ENCODE data around the gene B3GALNT2.

The B3GALNT2 gene

DNA sequence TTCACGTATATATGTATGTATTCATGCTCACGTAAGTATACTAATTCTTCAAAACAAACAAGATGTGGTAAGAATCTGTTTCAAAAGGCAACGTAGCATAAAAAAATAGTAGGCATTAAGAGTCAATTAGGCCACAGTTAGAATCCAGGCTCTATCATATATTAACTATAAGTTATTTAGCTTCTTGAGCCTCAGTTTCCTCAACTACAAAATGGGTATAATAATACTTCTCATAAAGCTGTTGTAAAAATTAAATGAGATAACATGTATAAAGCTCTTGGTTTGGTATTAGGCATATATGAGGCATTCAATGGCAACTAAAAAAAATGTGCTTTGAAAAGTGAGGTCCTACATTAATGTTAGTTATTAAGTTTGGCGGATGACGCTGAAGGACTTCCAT lies 9.2 kb downstream of the B3GALNT2 start:
- Histone ChIP-seq H3K27ac (no peak overlapping the region), H3K4me1 (ENCODE audit: low read depth, poor library complexity, severe bottlenecking) (peaks cover 33% of the 10 kb centered on the region), H3K79me2 (ENCODE audit: insufficient read depth, low read depth) (peaks cover 38% of the 10 kb centered on the region), H3K36me3 (ENCODE audit: insufficient read depth) (no peaks in the 10 kb centered on the region), H3K4me3 (IDR thresholded peaks at IDR 0.05; ENCODE audit: insufficient read depth, low read depth, low read length) (no peak overlapping the region), H3K27me3 (ENCODE audit: insufficient read depth, low read depth) (no peaks in the 10 kb centered on the region), H2AFZ (ENCODE audit: low read depth) (no peak overlapping the region), H4K20me1 (ENCODE audit: insufficient read depth) (peaks cover 4% of the 10 kb centered on the region; the same call in 1 of the 2 replicates), H3K9ac (no peak overlapping the region), H3K4me2 (no peak overlapping the region)
- no peak for TF ChIP-seq CTCF (conservative IDR thresholded peaks at IDR 0.05; ENCODE audit: low read depth, low read length)

DNA sequence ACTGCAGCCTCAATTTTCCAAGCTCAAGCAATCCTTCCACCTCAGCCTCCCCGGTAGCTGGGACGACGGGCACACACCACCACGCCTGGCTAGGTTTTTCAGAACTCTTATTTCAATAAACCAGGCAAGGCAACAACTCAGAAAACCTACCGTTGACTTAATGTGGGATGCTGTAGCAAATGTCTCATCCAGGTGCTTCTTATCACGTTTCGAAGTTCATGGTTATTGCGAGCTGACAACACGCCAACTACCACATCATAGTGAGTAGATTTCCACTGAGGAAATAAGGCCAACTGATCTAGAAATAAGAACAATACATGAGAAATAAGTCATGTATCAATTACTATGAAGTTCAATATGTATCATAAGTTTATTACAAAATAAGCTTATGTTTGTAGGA lies 9.7 kb downstream of the B3GALNT2 start:
- Histone ChIP-seq H3K4me2 (no peak overlapping the region), H3K79me2 (ENCODE audit: insufficient read depth, low read depth) (peaks cover 33% of the 10 kb centered on the region), H2AFZ (ENCODE audit: low read depth) (no peak overlapping the region), H3K9ac (no peak overlapping the region), H4K20me1 (ENCODE audit: insufficient read depth) (no peaks in the 10 kb centered on the region), H3K4me1 (ENCODE audit: low read depth, poor library complexity, severe bottlenecking) (peaks cover 33% of the 10 kb centered on the region), H3K36me3 (ENCODE audit: insufficient read depth) (no peaks in the 10 kb centered on the region), H3K27me3 (ENCODE audit: insufficient read depth, low read depth) (no peaks in the 10 kb centered on the region), H3K4me3 (IDR thresholded peaks at IDR 0.05; ENCODE audit: insufficient read depth, low read depth, low read length) (no peak overlapping the region), H3K27ac (no peak overlapping the region)
- no peak for TF ChIP-seq CTCF (conservative IDR thresholded peaks at IDR 0.05; ENCODE audit: low read depth, low read length)

DNA sequence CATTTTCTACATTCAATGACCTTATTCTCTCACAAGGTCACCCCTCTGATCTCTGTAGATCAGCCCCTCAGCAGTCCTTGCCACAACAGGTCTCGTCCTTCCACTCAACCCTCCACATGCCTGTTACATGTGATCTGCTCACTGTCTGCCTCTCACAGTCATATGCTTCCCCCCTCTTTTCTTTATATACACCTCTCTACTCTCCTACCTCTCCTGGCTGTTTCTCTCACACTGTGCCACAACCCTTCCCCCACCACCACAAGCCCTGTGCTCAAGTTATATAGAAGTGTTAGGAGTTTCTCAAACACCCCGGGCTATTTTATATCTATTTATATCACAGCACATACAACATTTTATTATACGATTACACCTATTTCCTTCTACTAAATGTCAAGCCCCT lies 12.6 kb downstream of the B3GALNT2 start:
- Histone ChIP-seq H3K9ac (no peak overlapping the region), H2AFZ (ENCODE audit: low read depth) (no peak overlapping the region), H3K4me1 (ENCODE audit: low read depth, poor library complexity, severe bottlenecking) (peaks cover 33% of the 10 kb centered on the region), H3K27me3 (ENCODE audit: insufficient read depth, low read depth) (no peaks in the 10 kb centered on the region), H3K79me2 (ENCODE audit: insufficient read depth, low read depth) (peaks cover 4% of the 10 kb centered on the region; the same call in 1 of the 2 replicates), H3K4me2 (peak overlapping the region; percentile 35; the same call in 1 of the 2 replicates), H3K36me3 (ENCODE audit: insufficient read depth) (no peaks in the 10 kb centered on the region), H3K4me3 (IDR thresholded peaks at IDR 0.05; ENCODE audit: insufficient read depth, low read depth, low read length) (no peak overlapping the region), H3K27ac (no peak overlapping the region), H4K20me1 (ENCODE audit: insufficient read depth) (no peaks in the 10 kb centered on the region)
- no peak for TF ChIP-seq CTCF (conservative IDR thresholded peaks at IDR 0.05; ENCODE audit: low read depth, low read length)

- no peaks in the 10 kb centered on the region for H3K4me1 ChIP-seq (ENCODE audit: low read depth, poor library complexity, severe bottlenecking)
- no peak overlapping the region for H3K4me3 ChIP-seq (IDR thresholded peaks at IDR 0.05; ENCODE audit: insufficient read depth, low read depth, low read length)
- H3K79me2 ChIP-seq (ENCODE audit: insufficient read depth, low read depth), result no peaks in the 10 kb centered on the region
- H2AFZ ChIP-seq (ENCODE audit: low read depth), result no peak overlapping the region
- H4K20me1 ChIP-seq (ENCODE audit: insufficient read depth), result no peaks in the 10 kb centered on the region
- no peaks in the 10 kb centered on the region for H3K27me3 ChIP-seq (ENCODE audit: insufficient read depth, low read depth)
- H3K27ac ChIP-seq, result no peak overlapping the region
- no peak overlapping the region for H3K9ac ChIP-seq
- H3K4me2 ChIP-seq, result no peak overlapping the region
- TF ChIP-seq CTCF (conservative IDR thresholded peaks at IDR 0.05; ENCODE audit: low read depth, low read length), result no peak
- H3K36me3 ChIP-seq (ENCODE audit: insufficient read depth), result peaks cover 4% of the 10 kb centered on the region; the same call in 1 of the 2 replicates
These were observed 17.9 kb downstream of the B3GALNT2 start for GRCh38 chr1:235486321-235486720.

Data from KMS-11 (cell line).